CD4-positive, alpha-beta T cell treated with Interleukin-10 for 1 hour (primary cell): ENCODE data around the gene CAPN9.
"Not testable (repeated sequence)": the region's sequence is repeated elsewhere in the genome, so short reads cannot be mapped to it uniquely, and the experiment has no call there.

Experiments used
- DNase-seq: peaks from one replicate; pipeline ENCODE4 v3.0.0-alpha.2; 2020

The CAPN9 gene

GRCh38 chr1:230826166-230826875 lies 79.1 kb downstream of the CAPN9 start:
- DNase-seq, result no peak

- no peak for DNase-seq
These were observed 80.0 kb downstream of the CAPN9 start for GRCh38 chr1:230827081-230827681.

- DNase-seq, result no peak
These were observed 80.6 kb downstream of the CAPN9 start for GRCh38 chr1:230827801-230828200.

GRCh38 chr1:230828421-230828820 lies 81.2 kb downstream of the CAPN9 start:
- no peak for DNase-seq

GRCh38 chr1:230831771-230832170 lies 84.6 kb downstream of the CAPN9 start:
- DNase-seq, result no peak

GRCh38 chr1:230832476-230832875 lies 85.3 kb downstream of the CAPN9 start:
- no peak for DNase-seq

GRCh38 chr1:230833511-230833910 lies 86.3 kb downstream of the CAPN9 start:
- no peak for DNase-seq

GRCh38 chr1:230834292-230834691 lies 87.1 kb downstream of the CAPN9 start:
- DNase-seq, result no peak

- DNase-seq, result no peak
These were observed 89.2 kb downstream of the CAPN9 start for GRCh38 chr1:230836347-230836746.

- no peak for DNase-seq
These were observed 89.6 kb downstream of the CAPN9 start for GRCh38 chr1:230836793-230837192.

GRCh38 chr1:230839173-230839572 lies 92.0 kb downstream of the CAPN9 start:
- no peak for DNase-seq

GRCh38 chr1:230842801-230843200 lies 95.6 kb downstream of the CAPN9 start:
- DNase-seq, result no peak

GRCh38 chr1:230843503-230844309 lies 96.5 kb downstream of the CAPN9 start:
- no peak for DNase-seq

GRCh38 chr1:230844561-230844960 lies 97.4 kb downstream of the CAPN9 start:
- no peak for DNase-seq

GRCh38 chr1:230845184-230845583 lies 98.0 kb downstream of the CAPN9 start:
- not testable (repeated sequence) for DNase-seq

- no peak for DNase-seq
These were observed 101.0 kb downstream of the CAPN9 start for GRCh38 chr1:230848235-230848634.

- DNase-seq, result no peak
These were observed 102.5 kb downstream of the CAPN9 start for GRCh38 chr1:230849451-230850224.

GRCh38 chr1:230850547-230850946 lies 103.4 kb downstream of the CAPN9 start:
- DNase-seq, result no peak

GRCh38 chr1:230851291-230851691 lies 104.1 kb downstream of the CAPN9 start:
- DNase-seq, result no peak
